ENCODE data around the gene GRAMD1B. TPM values are rescaled to one million over a fixed set of nuclear protein-coding genes. Genes with fewer than 3 reads are reported as not detected.

GRAMD1B gene
- total and polyA plus RNA-seq, 4 donors: 0.29 to 2.6 (median 1.3) TPM

DNA sequence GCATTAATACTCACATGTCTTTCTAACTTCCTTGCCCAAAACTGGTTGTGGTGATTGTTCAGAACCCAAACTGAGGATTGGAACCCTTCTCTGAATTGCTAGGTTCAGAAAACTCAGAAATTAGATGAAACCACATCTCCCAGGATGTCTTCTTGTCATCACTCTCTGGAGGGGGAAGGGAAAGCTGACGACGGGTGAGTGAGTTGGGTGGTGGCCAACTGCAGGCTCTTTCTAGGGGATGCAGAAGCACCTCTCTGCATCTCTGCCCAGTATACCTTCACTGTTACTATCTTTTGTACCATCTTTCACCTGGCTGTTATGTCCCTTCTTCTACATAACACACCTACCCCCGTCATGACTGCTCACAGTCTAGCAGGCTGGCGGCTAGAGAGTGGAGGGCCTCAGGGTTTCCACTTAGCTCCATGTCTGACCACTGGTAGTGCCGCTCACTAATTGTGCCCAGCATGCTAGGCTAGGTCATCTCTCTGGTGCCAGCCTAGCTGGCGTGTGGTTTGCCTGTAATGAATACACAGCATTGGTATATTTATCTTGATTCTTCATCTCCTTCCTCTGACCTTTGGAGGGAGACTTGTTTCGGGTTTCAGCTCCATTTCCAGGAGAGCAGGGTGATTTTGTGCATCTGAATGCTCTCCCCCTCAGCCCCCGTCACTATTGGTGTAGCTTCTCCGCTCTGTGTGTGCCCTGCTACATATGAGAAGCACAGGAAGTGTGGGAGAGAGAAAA, 7.3 kb downstream of the GRAMD1B start:
- H3K9ac ChIP-seq (ENCODE audit: low read depth in 1 of 2, low read length in 2 of 2): no peak overlapping the region
- H3K27me3 ChIP-seq (ENCODE audit: control insufficient read depth in 4 of 4, insufficient read depth in 4 of 4, low read length in 3 of 4): no peaks in the 10 kb centered on the region
- H3K4me3 ChIP-seq (ENCODE audit: low read depth in 1 of 3, low read length in 3 of 3): no peak overlapping the region
- H3K9me3 ChIP-seq (ENCODE audit: control insufficient read depth in 4 of 4, low read length in 3 of 4): peaks cover 0 to 2% (median 0%) of the 10 kb centered on the region in 4 donors
- no peak for DNase-seq (ENCODE audit: low spot score)
- WGBS: 83% methylated on average over 9 of the region's 9 CpGs
- TF ChIP-seq, protein P1, sequence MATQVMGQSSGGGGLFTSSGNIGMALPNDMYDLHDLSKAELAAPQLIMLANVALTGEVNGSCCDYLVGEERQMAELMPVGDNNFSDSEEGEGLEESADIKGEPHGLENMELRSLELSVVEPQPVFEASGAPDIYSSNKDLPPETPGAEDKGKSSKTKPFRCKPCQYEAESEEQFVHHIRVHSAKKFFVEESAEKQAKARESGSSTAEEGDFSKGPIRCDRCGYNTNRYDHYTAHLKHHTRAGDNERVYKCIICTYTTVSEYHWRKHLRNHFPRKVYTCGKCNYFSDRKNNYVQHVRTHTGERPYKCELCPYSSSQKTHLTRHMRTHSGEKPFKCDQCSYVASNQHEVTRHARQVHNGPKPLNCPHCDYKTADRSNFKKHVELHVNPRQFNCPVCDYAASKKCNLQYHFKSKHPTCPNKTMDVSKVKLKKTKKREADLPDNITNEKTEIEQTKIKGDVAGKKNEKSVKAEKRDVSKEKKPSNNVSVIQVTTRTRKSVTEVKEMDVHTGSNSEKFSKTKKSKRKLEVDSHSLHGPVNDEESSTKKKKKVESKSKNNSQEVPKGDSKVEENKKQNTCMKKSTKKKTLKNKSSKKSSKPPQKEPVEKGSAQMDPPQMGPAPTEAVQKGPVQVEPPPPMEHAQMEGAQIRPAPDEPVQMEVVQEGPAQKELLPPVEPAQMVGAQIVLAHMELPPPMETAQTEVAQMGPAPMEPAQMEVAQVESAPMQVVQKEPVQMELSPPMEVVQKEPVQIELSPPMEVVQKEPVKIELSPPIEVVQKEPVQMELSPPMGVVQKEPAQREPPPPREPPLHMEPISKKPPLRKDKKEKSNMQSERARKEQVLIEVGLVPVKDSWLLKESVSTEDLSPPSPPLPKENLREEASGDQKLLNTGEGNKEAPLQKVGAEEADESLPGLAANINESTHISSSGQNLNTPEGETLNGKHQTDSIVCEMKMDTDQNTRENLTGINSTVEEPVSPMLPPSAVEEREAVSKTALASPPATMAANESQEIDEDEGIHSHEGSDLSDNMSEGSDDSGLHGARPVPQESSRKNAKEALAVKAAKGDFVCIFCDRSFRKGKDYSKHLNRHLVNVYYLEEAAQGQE (IDR thresholded peaks at IDR 0.05): no peak
- TF ChIP-seq TAF1 (conservative IDR thresholded peaks at IDR 0.05) (no peak), EGR1 (IDR thresholded peaks at IDR 0.05; ENCODE audit: low read depth in 2 of 2) (no peak), SP1 (IDR thresholded peaks at IDR 0.05) (no peak), FOXA1 (IDR thresholded peaks at IDR 0.05) (no peak), GABPA (IDR thresholded peaks at IDR 0.05 in 1 of 2, conservative IDR thresholded peaks at IDR 0.05 in 1 of 2) (no peak), RAD21 (IDR thresholded peaks at IDR 0.05) (no peak)
- TF ChIP-seq, protein P2, sequence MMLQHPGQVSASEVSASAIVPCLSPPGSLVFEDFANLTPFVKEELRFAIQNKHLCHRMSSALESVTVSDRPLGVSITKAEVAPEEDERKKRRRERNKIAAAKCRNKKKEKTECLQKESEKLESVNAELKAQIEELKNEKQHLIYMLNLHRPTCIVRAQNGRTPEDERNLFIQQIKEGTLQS (IDR thresholded peaks at IDR 0.05): no peak
- TF ChIP-seq, protein P3, sequence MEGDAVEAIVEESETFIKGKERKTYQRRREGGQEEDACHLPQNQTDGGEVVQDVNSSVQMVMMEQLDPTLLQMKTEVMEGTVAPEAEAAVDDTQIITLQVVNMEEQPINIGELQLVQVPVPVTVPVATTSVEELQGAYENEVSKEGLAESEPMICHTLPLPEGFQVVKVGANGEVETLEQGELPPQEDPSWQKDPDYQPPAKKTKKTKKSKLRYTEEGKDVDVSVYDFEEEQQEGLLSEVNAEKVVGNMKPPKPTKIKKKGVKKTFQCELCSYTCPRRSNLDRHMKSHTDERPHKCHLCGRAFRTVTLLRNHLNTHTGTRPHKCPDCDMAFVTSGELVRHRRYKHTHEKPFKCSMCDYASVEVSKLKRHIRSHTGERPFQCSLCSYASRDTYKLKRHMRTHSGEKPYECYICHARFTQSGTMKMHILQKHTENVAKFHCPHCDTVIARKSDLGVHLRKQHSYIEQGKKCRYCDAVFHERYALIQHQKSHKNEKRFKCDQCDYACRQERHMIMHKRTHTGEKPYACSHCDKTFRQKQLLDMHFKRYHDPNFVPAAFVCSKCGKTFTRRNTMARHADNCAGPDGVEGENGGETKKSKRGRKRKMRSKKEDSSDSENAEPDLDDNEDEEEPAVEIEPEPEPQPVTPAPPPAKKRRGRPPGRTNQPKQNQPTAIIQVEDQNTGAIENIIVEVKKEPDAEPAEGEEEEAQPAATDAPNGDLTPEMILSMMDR (IDR thresholded peaks at IDR 0.05; ENCODE audit: low read depth, low read length, missing input control): no peak
- no peaks in the 10 kb centered on the region for H3K36me3 ChIP-seq (ENCODE audit: control insufficient read depth in 4 of 4, insufficient read depth in 3 of 4, low read depth in 1 of 4, low read length in 3 of 4)
- H3K4me1 ChIP-seq (ENCODE audit: control insufficient read depth in 4 of 4, insufficient read depth in 4 of 4, low read length in 3 of 4): no peaks in the 10 kb centered on the region
- H3K27ac ChIP-seq (ENCODE audit: low read depth in 1 of 2, low read length in 2 of 2): no peak overlapping the region

DNA sequence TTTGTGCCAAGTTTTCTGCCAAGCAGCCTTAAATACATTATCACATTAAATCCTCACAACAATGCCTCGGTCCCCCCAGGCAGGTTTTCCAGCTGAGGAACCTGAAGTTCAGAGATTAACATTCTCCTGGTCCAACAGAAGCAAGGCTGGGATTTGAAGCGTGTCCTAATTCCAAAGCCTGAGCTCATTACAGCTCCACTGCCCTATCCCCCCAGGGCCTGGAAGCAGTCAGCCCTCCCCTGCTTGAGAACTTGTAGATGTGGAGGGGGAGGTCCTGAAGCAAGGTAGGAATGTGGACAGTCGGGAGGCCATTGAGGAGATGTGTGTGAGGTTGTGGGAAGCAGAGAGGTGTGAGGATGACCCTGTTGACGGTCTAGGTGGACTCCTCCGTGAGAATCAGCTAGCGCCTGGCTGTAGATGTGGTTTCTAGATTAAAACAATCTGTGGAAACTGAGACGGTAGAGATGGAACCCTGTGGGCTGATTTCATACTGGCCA, 8.1 kb downstream of the GRAMD1B start:
- no peaks in the 10 kb centered on the region for H3K4me1 ChIP-seq (ENCODE audit: control insufficient read depth in 4 of 4, insufficient read depth in 4 of 4, low read length in 3 of 4)
- no peak for DNase-seq (ENCODE audit: low spot score)
- WGBS: 60% methylated on average over 7 of the region's 7 CpGs
- no peak for TF ChIP-seq EGR1 (IDR thresholded peaks at IDR 0.05; ENCODE audit: low read depth in 2 of 2)
- TF ChIP-seq JUND (IDR thresholded peaks at IDR 0.05): no peak
- TF ChIP-seq, protein P3 (IDR thresholded peaks at IDR 0.05; ENCODE audit: low read depth, low read length, missing input control): no peak
- TF ChIP-seq GABPA (IDR thresholded peaks at IDR 0.05 in 1 of 2, conservative IDR thresholded peaks at IDR 0.05 in 1 of 2): no peak
- TF ChIP-seq FOXA2 (IDR thresholded peaks at IDR 0.05): no peak
- TF ChIP-seq RXRA (IDR thresholded peaks at IDR 0.05): no peak
- TF ChIP-seq YY1 (IDR thresholded peaks at IDR 0.05): no peak
- TF ChIP-seq, protein P2 (IDR thresholded peaks at IDR 0.05): no peak
- no peak for TF ChIP-seq TAF1 (conservative IDR thresholded peaks at IDR 0.05)
- TF ChIP-seq, protein P4, sequence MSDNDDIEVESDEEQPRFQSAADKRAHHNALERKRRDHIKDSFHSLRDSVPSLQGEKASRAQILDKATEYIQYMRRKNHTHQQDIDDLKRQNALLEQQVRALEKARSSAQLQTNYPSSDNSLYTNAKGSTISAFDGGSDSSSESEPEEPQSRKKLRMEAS (IDR thresholded peaks at IDR 0.05): no peak
- TF ChIP-seq HNF4G (IDR thresholded peaks at IDR 0.05): no peak
- TF ChIP-seq HNF4A (conservative IDR thresholded peaks at IDR 0.05): no peak
- TF ChIP-seq, protein P5, sequence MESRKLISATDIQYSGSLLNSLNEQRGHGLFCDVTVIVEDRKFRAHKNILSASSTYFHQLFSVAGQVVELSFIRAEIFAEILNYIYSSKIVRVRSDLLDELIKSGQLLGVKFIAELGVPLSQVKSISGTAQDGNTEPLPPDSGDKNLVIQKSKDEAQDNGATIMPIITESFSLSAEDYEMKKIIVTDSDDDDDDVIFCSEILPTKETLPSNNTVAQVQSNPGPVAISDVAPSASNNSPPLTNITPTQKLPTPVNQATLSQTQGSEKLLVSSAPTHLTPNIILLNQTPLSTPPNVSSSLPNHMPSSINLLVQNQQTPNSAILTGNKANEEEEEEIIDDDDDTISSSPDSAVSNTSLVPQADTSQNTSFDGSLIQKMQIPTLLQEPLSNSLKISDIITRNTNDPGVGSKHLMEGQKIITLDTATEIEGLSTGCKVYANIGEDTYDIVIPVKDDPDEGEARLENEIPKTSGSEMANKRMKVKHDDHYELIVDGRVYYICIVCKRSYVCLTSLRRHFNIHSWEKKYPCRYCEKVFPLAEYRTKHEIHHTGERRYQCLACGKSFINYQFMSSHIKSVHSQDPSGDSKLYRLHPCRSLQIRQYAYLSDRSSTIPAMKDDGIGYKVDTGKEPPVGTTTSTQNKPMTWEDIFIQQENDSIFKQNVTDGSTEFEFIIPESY (IDR thresholded peaks at IDR 0.05): no peak
- no peak for TF ChIP-seq NR2F2 (IDR thresholded peaks at IDR 0.05)
- peaks cover 0 to 2% (median 0%) of the 10 kb centered on the region in 4 donors for H3K9me3 ChIP-seq (ENCODE audit: control insufficient read depth in 4 of 4, low read length in 3 of 4)
- H3K9ac ChIP-seq (ENCODE audit: low read depth in 1 of 2, low read length in 2 of 2): no peak overlapping the region
- no peaks in the 10 kb centered on the region for H3K27me3 ChIP-seq (ENCODE audit: control insufficient read depth in 4 of 4, insufficient read depth in 4 of 4, low read length in 3 of 4)
- H3K27ac ChIP-seq (ENCODE audit: low read depth in 1 of 2, low read length in 2 of 2): no peak overlapping the region
- no peaks in the 10 kb centered on the region for H3K36me3 ChIP-seq (ENCODE audit: control insufficient read depth in 4 of 4, insufficient read depth in 3 of 4, low read depth in 1 of 4, low read length in 3 of 4)
- H3K4me3 ChIP-seq (ENCODE audit: low read depth in 1 of 3, low read length in 3 of 3): no peak overlapping the region

All from liver (tissue), 9 donors.